Activated CD8-positive, alpha-beta memory T cell treated with anti-CD3 and anti-CD28 coated beads for 1 hour (primary cell): ENCODE results near the gene DKKL1.
"Not testable (repeated sequence)": the region's sequence is repeated elsewhere in the genome, so short reads cannot be mapped to it uniquely, and the experiment has no call there.

Experiments used
- DNase-seq, 2 donors: peaks; one replicate each; pipeline ENCODE4 v3.0.0-alpha.2; 2020; ENCODE audit warnings: low read depth in 1 of 2; ENCODE audit errors: extremely low read depth in 1 of 2

The DKKL1 gene

DNA sequence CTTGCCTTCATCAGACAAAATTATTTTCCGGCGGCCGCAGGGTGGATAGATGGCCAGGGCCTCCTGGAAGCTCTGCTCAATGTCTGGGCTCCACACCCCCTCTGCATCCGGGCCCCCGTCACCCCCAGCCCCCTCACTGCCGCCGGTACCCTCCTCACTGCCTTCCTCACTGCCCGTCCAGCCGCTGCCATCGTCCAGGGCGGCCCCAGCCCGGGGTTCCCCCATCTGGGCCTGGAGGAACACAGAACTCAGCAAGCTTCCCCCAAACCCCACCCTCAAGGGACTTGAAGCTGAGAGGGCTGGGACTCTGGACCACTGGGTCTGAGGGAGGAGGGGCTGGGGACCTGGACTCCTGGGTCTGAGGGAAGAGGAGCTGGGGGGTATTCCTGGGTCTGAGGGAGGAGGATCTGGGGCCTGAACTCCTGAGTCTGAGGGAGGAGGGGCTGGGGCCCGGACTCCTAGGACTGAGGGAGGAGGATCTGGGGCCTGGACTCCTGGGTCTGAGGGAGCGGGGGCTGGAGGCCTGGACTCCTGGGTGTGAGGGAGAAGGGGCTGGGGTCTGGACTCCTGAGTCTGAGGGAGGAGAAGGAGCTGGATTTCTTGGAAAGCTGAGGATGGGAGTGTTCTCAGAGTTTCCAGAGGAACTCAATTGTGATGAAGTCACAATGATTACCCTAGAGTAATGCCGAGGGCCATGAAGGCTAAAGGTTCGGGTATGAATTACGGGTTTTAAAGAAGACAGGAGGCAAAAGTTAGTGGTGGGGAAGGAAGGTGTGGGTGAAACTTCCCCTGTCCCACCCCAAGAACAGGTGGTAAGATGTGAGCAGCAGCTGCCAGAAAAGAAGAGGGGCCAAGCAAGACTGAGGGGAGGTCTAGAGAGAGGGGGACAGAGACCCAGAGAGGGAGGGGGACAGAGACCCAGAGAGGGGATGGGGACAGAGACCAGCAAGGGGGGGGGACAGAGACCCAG lies 3.5 kb upstream of the DKKL1 start:
- DNase-seq = no peak

DNA sequence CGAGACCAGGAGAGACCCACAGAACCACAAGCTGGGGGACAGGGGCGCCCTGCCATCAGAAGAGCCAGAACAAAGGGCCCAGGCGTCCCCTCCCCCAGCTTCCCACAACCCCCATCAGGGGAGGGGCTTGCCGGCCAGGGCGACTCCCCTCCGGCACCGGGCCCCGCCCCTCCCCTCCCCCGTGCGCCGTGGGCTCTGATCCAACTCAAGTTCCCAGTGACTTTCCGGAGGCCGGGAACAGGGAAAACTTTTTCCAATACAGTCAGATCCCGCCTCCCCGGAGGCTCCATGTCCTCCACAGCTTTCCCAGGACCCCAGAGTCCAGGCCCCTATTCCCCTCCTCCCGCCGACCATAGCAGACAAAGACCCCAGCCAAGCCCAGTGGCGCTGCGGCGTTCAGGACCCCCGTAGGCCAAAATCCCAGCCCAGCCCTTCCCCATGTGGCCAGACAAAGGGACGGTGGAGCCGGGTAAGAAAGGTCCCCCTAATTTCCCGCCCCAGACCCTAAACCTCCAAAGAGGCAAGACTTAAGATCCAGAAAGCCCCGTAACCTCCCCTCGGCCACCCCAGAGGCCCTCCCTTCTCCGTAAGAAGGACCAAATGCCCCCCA lies 2.1 kb upstream of the DKKL1 start:
- DNase-seq = no peak

DNA sequence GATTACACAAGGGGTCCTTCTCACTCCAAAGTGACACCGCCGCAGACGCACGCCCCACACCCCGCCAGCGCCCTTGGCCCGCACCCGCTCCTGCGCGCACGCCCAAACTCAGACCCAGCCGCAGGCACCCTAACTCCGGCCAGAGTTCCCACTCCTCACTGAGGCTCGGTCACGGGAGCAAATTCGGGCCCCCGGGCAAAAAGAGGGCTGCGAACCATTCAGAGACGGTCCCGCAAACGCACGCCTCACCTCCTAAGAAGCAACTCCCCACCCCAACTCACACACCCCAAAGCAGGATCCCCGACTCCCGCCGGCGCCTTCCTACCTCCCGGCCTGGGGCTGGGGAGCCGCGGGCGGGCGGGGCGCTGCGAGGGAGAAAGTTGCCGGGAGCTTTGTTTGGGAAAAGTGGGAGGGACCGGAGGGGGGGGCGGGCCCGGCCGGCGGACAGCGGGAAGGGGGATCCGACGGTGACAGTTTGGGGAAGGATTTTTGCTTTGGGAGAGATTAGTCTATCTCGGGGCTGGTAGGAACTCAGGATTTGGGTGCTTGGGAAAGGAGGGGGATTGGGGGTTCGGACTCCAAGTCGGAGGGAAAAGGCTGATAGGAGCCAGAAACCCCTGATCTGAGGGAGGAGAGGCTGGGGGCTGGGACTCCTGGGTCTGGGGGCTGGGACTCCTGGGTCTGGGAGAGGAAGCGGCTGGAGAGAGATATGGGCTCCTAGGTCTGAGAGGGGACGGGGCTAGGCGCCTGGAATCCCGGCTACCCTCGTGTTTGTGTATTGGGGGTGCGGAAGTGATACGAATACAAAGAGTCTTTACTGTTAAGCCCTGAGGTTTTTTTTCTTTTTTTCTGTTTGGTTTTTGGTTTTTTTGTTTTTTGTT lies 1.4 kb upstream of the DKKL1 start, which contains the start of gene TEAD2:
Gene TEAD2 (minus strand): TSS at position 369 of the 881 bp plus-strand sequence. CDS start 2,341 bp downstream, outside the sequence.
- no peak for DNase-seq

DNA sequence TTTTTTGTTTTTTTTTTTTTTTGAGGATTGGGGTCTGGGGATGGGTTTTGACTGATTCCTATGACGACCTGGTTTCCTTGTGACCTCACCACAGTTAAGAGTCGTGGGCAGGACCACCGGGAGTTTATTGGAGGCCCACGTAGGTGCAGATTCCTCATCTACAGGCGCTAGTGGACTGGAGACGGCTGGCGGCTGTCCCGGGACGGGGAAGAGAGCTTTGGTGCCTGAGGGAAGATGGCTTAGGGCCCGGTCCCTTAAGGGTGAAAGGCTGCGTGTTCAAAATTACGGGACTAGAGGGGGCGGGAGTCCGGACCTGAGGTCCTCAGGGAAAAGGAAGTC lies 779 bp upstream of the DKKL1 start:
- no peak for DNase-seq

DNA sequence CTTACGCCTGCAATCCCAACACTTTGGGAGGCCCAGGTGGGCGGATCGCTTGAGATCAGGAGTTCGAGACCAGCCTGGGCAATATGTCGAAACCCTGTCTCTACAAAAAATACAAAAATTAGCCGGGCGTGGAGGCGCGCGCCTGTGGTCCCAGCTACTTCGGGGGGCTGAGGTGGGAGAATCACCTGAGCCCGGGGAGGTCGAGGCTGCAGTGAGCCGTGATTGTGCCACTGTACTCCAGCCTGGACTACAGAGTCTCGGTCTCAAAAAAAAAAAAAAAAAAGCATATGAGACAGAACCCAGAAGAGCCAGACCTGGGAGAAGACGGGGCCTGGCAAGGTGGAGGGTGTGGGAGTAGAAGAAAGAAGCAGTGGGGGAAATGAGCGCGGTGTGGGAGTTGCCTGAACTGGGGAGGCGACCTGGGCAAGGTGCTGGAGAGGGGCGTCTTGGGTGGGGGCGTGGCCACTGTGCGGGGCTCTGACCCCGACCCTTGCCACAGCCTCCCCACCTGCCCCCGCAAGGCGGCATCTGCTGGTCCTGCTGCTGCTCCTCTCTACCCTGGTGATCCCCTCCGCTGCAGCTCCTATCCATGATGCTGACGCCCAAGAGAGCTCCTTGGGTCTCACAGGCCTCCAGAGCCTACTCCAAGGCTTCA lies 533 bp downstream of the DKKL1 start:
- no peak for DNase-seq

DNA sequence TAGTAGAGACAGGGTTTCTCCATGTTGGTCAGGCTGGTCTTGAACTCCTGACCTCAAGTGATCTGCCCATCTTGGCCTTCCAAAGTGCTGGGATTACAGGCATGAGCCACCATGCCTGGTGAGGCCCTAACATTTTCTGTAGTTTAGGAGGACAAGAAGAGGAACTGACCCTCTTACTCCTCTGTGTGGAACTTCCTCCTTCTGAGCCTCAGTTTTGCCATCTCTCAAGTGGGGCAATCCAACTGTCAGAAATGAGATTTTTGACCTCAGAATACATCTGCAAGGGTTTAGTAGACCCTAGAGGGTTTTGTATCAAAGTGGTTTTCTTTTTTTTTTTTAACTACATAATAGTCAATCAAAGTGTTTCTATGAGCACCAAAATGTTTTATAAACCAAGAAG lies 2.4 kb downstream of the DKKL1 start:
- no peak for DNase-seq

DNA sequence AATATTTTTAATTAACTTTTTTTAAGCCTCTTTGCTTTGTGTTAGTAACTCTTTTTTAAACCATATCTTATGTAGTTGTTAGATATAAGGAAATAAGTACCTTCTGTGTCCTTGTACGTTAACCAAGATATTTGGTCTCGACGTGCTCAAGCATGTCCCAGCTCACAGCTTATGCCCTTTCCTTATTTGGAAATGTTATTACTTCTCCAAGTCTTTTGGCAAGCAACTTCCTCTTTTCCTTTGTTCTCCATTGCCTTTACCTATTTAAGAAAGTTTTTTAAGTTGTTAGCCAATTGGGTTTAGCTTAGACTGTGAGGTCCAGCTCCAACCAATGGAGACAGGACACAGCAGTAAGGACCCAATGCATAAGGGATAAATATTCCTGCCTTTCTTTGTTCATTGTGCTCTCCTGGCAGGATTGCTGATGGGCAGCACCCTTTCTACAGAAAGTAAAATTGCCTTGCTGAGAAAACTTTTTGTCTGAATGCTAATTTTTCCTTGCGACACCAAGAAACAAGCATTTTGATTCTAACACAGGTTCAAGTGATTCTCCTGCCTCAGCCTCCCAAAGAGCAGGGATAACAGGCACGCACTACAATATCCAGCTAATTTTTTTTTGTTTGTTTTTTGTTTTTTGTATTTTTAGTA lies 5.2 kb downstream of the DKKL1 start:
- DNase-seq = no peak

DNA sequence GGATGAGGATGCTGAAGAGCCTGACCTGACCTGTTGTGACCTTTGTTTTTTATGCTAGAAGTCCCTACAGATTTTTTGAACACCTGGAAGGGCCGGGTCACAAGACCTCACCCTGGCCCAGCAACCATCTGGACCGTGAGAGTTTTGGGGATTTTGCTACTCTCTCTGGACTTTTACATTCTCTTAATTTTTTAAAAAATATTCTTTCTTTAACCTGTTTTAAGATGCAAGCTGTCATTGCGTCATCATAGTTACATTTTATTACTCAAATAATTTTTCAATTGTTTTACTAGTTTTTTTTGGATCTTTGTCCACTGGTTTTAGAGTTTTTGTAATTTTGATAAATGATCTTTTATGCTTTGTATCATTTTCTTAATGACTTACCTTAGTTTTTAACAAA lies 7.5 kb downstream of the DKKL1 start:
- no peak for DNase-seq

DNA sequence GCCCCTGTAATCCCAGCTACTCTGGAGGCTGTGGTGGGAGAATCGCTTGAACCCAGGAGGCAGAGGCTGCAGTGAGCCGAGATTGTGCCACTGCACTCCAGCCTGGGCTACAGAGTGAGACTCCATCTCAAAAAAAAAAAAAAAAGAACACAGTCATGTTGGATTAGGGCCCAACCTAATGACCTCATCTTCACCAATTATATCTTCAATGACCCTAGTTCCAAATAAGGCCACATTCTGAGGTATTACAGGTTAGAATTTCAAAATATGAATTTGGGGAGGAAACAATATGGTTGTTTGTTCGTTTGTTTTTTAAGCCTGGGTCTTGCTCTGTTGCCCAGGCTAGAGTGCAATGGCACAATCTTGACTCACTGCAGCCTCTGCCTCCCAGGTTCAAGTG lies 9.5 kb downstream of the DKKL1 start:
- not testable (repeated sequence) for DNase-seq

DNA sequence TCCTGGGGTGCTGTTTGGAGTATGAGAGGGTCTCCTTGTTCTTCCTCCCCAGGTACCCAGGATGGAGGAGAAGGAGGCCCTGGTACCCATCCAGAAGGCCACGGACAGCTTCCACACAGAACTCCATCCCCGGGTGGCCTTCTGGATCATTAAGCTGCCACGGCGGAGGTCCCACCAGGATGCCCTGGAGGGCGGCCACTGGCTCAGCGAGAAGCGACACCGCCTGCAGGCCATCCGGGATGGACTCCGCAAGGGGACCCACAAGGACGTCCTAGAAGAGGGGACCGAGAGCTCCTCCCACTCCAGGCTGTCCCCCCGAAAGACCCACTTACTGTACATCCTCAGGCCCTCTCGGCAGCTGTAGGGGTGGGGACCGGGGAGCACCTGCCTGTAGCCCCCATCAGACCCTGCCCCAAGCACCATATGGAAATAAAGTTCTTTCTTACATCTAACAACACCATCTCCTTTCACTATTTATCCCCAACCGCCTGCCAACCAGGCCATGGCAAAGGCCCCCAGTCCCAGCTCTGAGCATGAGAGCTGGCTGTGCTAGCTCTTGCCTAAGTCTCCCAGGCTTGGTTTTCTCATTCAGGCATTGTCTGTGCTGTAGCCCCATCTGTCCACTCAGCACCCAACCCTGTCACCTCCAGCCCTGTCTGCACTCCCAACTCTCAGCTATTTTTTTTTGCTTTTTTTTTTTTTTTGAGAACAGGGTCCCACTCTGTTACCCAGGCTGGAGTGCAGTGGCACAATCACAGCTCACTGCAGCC lies 11.2 kb downstream of the DKKL1 start:
- no peak for DNase-seq

DNA sequence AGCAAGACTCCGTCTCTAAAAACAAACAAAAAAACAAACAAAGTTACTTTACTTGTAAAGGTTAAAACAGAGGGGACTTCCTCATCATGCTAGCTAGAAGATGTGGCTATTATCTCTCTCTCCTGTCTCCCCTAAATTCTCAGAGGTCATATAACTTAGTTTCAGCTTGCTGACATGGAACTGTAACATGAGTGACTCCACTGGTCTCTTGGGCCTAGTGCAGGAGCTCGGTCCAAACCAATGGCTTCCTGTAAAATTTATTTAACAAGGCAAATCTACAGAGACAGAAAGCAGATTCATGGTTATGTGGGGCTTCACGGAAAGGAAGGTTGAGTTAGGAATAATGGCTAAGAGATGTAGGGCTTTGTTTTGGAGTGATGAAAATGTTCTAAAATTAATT lies 14.8 kb downstream of the DKKL1 start:
- no peak for DNase-seq

DNA sequence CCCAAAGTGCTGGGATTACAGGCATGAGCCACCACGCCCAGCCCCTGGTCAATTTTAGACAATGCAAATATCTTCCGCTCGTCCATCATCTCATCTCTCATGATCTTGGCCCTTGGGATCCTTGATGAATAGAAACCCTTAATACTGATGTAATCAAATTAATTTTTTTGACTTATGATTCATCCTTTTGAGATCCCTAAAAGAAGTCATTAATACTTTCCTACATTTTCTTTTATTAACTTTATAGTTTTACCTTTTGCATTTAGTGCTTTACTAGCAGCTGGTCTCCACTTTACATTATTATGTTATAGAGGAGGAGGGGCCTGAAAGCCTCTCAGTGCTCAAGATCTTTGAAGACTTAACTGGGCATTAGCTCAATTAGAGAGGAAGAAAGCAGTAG lies 16.7 kb downstream of the DKKL1 start:
- DNase-seq = no peak

DNA sequence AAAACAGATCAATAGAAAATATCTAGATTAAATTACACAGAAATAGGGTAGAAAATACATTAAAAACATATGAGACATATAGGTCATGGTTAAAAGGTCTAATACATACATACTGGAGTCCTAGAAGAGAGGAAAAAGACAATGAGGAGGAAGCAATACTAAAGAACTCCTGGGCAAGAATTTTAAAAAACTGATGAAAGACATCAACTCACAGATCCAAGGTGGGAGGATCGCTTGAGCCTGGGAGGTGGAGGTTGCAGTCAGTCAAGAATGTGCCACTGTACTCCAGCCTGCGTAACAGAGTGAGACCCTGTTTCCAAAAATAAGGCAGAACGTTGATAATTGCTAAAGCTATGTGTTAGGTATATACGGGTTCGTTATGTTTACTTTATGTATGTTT lies 19.0 kb downstream of the DKKL1 start:
- DNase-seq = no peak

DNA sequence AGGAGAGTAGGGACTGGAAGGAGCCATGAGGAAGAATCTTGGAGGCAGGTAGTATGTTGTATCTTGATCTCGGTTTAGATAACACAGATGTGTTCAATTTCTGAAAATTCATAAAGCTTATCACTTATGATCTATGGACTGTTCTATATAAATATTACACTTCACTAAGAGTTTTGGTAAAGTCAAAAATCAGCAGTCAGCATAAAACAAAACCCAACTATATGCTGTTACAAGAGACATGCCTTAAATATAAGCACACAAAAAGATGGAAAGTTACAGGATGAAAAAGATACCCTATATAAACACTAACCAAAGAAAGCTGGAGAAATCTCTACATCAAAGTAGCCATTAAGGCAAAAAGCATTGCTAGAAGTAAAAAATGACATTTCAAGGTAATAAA lies 19.9 kb downstream of the DKKL1 start:
- no peak for DNase-seq

DNA sequence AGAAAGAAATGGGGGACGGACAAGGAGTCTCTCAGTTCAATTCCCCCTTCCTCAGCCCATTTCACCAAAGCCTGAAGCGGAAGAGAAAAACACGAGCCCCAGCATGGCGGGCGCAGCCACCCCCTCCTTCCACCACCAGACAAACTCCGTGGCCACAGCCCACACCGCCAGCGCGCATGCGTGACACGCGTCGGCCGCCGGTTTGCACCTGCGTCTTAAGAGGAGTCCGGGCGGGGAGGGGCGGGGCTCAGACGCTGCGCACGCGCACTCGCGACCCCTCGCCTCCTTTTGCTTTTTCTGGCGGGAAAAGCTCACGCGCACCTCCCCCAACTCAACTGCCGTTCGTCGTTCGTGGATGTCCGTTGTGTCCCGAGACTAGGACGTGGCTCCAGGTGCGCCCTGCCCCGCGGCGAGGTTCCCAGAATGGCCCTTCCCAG lies 24.3 kb downstream of the DKKL1 start, which contains the start of gene KASH5:
Gene KASH5 (plus strand): TSS at position 314 of the 437 bp plus-strand sequence. CDS start 2,635 bp downstream, outside the sequence.
- peak; percentile 58 to 85 for DNase-seq

DNA sequence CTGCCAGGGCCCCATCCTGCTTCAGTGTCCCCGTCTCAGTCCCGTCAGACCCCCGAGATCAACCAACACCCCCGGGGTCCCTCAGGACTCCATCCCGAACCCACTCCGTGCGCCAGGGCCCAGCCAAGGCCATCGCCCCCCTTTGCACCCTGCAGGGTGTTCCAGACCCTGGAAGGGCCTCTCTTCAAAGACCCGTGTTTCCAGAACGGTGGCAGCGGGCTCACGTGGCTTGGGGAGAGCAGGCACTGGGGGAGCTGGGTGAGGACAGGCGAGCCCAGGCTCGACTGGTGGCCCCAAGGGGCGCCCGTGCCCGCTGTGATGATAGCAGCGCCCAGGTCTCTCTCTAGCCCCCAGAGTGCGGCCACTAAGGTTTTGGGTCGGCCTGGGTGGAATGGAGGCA lies 25.7 kb downstream of the DKKL1 start:
- DNase-seq = no peak

DNA sequence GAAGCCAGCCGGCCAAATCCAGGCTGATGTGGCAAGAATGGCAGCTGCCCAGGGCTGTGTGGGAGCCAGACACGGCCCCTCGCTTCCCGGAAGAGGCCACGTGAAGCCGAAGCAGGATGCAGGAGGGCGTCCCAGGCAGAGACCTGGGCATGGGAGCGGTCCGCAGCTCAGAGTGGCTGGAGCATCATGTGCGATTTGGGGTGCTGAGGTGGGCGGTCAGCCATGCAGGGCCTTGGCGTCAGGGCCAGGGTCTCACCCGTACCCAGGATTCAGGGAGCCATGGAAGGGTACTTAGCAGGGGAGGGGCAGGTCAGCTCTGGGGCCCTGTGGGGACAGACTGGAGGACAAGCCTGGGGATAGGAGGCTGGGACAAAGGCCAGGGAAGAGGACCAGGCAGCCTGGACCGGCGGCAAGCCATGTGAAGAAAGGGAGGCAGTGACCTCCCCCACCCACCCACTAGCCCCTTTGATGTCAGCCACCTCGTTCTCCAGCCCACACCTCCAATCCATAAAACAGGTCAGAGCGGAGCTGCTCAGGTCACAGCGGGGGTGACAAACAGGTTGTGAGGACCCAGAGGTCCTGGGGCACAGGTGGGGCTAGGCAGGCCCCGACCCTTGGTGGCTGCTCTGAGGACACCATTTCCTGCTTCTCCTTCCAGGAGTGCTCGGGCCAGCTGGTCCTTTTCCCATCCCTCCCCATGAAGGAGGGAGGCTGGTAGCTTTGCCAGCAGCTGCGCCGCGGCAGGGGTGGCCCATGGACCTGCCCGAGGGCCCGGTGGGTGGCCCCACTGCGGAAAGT lies 26.7 kb downstream of the DKKL1 start:
- DNase-seq = no peak

DNA sequence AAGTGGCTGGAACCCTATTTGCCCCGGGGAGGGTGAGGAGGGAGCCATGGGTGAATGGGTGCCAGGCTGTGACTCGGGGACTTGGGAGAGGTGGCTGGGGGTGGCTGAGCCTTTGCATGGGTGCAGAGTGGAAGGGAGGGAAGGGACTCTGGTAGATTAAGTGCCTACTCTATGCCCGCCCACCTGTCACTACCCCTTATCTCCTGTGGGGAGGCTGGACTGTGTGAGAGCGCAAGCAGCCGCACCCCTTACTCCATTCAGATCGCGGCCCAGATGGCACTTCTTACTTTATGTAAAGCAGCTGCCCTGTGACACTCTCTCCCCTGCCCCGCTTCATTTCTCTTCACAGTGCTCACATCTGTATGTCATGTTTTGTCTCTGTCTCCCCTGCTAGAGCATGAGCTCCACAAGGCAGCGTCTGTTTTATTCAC lies 27.3 kb downstream of the DKKL1 start:
- no peak for DNase-seq
